GM12878 (cell line): Measurements from ENCODE around the gene LPIN3. TPM values are rescaled to one million over a fixed set of nuclear protein-coding genes. Genes with fewer than 3 reads are reported as not detected.

ENCODE experiments used
- ATAC-seq: fragments of 200-7000 bp; cut with Tn5 transposase; 3 replicates; pipeline ENCODE4 v1.9.1; 2020; ENCODE audit warnings: mild to moderate bottlenecking, moderate library complexity
- BruUV-seq: library from RNA; stranded (reverse); fragments of 400-500 nt; replicated peaks from 2 replicates; lab custom pipeline; 2021; lab: Mats Ljungman, UMichigan
- CTCF ChIA-PET: fragments of 300-600 bp; sonication (Branson Sonifier 250); formaldehyde crosslinking; extraction: SDS; loops from one replicate; lab custom pipeline; 2021; ENCODE audit warnings: inconsistent platforms; lab: Yijun Ruan, JAX
- POLR2A ChIA-PET: fragments of 350-600 bp; formaldehyde crosslinking; extraction: SDS; loops from one replicate; lab custom pipeline; 2021; ENCODE audit warnings: inconsistent platforms; lab: Charles Lee
- RAD21 ChIA-PET: fragments of 300-600 bp; sonication (Branson Sonifier 250); formaldehyde crosslinking; loops from one replicate; lab custom pipeline; 2023; ENCODE audit warnings: antibody characterized with exemption; ENCODE audit not compliant: unreplicated experiment; lab: Charles Lee
- SMC1A ChIA-PET: fragments of 300-600 bp; sonication (Branson Sonifier 250); formaldehyde crosslinking; loops from one replicate; lab custom pipeline; 2023; ENCODE audit not compliant: unreplicated experiment, uncharacterized antibody; lab: Charles Lee
- DNase-seq: peaks from one replicate; pipeline ENCODE4 v3.0.0-alpha.2; 2011; ENCODE audit warnings: low read depth, low spot score
- FAIRE-seq: peaks from 3 replicates; lab custom pipeline; 2011; peaks lifted over from hg19 to GRCh38; lab: Jason Lieb, UNC
- H2AFZ ChIP-seq: 2 replicates; pipeline ENCODE4 v1.6.0; 2011; ENCODE audit warnings: low read depth, low read length, control low read depth; ENCODE audit not compliant: control insufficient read depth
- H3K27ac ChIP-seq: 2 replicates; pipeline ENCODE4 v1.5.1; 2011; ENCODE audit warnings: control low read depth; ENCODE audit not compliant: control insufficient read depth, insufficient read depth
- H3K27me3 ChIP-seq, 2 experiments: replicated peaks in 1 of 2; 2 replicates each; pipeline versions ENCODE4 v1.6.0 to v1.6.1; 2011; ENCODE audit warnings: low read length in 1 of 2; ENCODE audit not compliant: control insufficient read depth in 2 of 2, insufficient read depth in 2 of 2
- H3K36me3 ChIP-seq, 2 experiments: 2 replicates each; pipeline ENCODE4 v1.5.1; 2011; ENCODE audit warnings: low read length in 1 of 2; ENCODE audit not compliant: control insufficient read depth in 2 of 2, insufficient read depth in 2 of 2
- H3K4me1 ChIP-seq: 2 replicates; pipeline ENCODE4 v1.6.1; 2011; ENCODE audit warnings: mild to moderate bottlenecking, low read length, moderate library complexity, mixed read lengths; ENCODE audit not compliant: control insufficient read depth, insufficient read depth
- H3K4me2 ChIP-seq: 2 replicates; pipeline ENCODE4 v1.6.0; 2011; ENCODE audit warnings: control low read depth; ENCODE audit not compliant: control insufficient read depth, insufficient read depth
- H3K4me3 ChIP-seq: fragments of 200-600 bp; sonication (generic); 2 replicates; pipeline ENCODE4 v1.5.1; 2016
- H3K79me2 ChIP-seq: 2 replicates; pipeline ENCODE4 v1.6.0; 2011; ENCODE audit warnings: low read length; ENCODE audit not compliant: control insufficient read depth, insufficient read depth
- H3K9ac ChIP-seq: 2 replicates; pipeline ENCODE4 v1.8.0; 2011; ENCODE audit warnings: low read length, control low read depth, mixed read lengths; ENCODE audit not compliant: control insufficient read depth, insufficient read depth
- H3K9me3 ChIP-seq: replicated peaks from 3 replicates; pipeline ENCODE4 v1.5.1; 2011; ENCODE audit warnings: mild to moderate bottlenecking, low read length; ENCODE audit not compliant: control insufficient read depth, insufficient read depth
- H4K20me1 ChIP-seq: 2 replicates; pipeline ENCODE4 v1.6.0; 2011; ENCODE audit not compliant: control insufficient read depth, insufficient read depth
- ASH2L ChIP-seq: fragments of 300-600, 200-600 bp; sonication (generic); IDR thresholded peaks from 2 replicates; pipeline ENCODE4 v1.6.1; 2017; ENCODE audit warnings: low read depth, mild to moderate bottlenecking, borderline replicate concordance
- SIN3A ChIP-seq: IDR thresholded peaks from 2 replicates; pipeline ENCODE4 v1.6.1; 2012; ENCODE audit warnings: low read depth, low read length, improper control_type of control experiment
- ZNF274 ChIP-seq: IDR thresholded peaks from one replicate; pipeline ENCODE4 v1.8.0; 2011; ENCODE audit not compliant: insufficient read length, insufficient read depth
- WGBS: methylation state at CpG from one replicate; pipeline ENCODE4 v1.1.6; 2016; ENCODE audit warnings: low lambda C conversion rate; ENCODE audit not compliant: insufficient replicate concordance, insufficient coverage; ENCODE audit errors: missing lambda C conversion rate; 5-methylcytosine and 5-hydroxymethylcytosine counted together
- in situ Hi-C: fragments of 300-500 bp; cut with MboI; formaldehyde crosslinking; loops from 9 replicates; pipeline ENCODE4 v1.14.3; 2018; ENCODE audit warnings: mixed read lengths
- intact Hi-C: fragments of 100-400 bp; cut with micrococcal nuclease; formaldehyde crosslinking; loops from one replicate; pipeline ENCODE4 v1.14.2; 2022; ENCODE audit not compliant: unreplicated experiment
- polyA plus RNA-seq, 11 experiments: library from polyadenylated mRNA; depleted of rRNA in 4 of 11; unstranded in 6 of 11; stranded (reverse) in 5 of 11; fragments of >200 nt; fragmentation: Nextera tagmentation in 4 of 11; fragmentation: Illumina TruSeq in 1 of 11; extraction: Ambion mirVana in 4 of 11; extraction: Trizol in 1 of 11; gene quantifications; 1 replicate in 1 of 11; 2 replicates in 10 of 11; pipeline versions ENCODE4 v1.2.1 to v1.2.3, GENCODE V29; 2011 to 2016; ENCODE audit warnings: inconsistent platforms in 2 of 11, missing spikeins in 2 of 11, low read depth in 1 of 11
- total RNA-seq, 4 experiments: library from RNA; depleted of rRNA in 3 of 4; stranded (reverse); fragments of >200 nt in 3 of 4; fragmentation: Illumina TruSeq in 1 of 4; extraction: Trizol in 1 of 4; gene quantifications; 2 replicates each; pipeline versions ENCODE4 v1.2.1 to v1.2.3, GENCODE V29; 2013 to 2021
- TF ChIP-seq, protein P1 (sequence below): fragments of 450-650 bp; IDR thresholded peaks from 2 replicates; pipeline ENCODE4 v1.6.1; 2014; ENCODE audit warnings: mild to moderate bottlenecking
- TF ChIP-seq, protein P2 (sequence below): fragments of 450-650 bp; IDR thresholded peaks from 2 replicates; pipeline ENCODE4 v1.6.1; 2017; ENCODE audit warnings: borderline replicate concordance

LPIN3 gene
- total and polyA plus RNA-seq, 10 of the 15 experiments (the other 5 are each of a cell fraction or from before 2014, with no cell fraction given) = 0.13 to 1.3 (median 0.51) TPM

DNA sequence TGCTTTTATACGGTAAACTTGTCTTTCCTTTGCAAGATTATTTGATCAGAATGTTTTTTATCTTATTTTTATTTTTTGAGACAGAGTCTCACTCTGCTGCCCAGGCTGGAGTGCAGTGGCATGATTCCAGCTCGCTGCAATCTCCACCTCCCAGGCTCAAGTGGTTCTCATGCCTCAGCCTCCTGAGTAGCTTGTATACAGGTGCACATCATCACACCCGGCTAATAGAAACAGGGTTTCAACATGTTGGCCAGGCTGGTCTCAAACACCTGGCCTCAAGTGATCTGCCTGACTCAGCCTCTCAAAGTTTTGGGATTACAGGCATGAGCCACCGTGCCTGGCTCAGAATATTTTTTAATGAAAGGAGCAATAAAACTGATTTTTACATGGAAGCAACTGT is 8.9 kb upstream of the LPIN3 start:
- ChIA-PET POLR2A (no interaction called here), RAD21 (interaction anchor here (1.3 kb wide), 1 partner anchor 9 kb away, joined by 4 read pairs; no protein-coding TSS in a partner anchor), SMC1A (no interaction called here)
- in situ Hi-C loops (no loop called here), intact Hi-C loops (no loop called here)
- H3K4me2 ChIP-seq = no peak overlapping the region
- DNase-seq (no peak), ATAC-seq (no peak)
- no peak overlapping the region for H3K4me3 ChIP-seq
- no peaks in the 10 kb centered on the region for H3K79me2 ChIP-seq
- BruUV-seq = no TSS peak
- no peaks in the 10 kb centered on the region for H3K36me3 ChIP-seq
- no peaks in the 10 kb centered on the region for H3K9me3 ChIP-seq
- no peaks in the 10 kb centered on the region for H4K20me1 ChIP-seq
- H3K27me3 ChIP-seq = no peaks in the 10 kb centered on the region
- TF ChIP-seq ASH2L (no peak), ZNF274 (no peak), SIN3A (no peak)
- TF ChIP-seq, protein P1, sequence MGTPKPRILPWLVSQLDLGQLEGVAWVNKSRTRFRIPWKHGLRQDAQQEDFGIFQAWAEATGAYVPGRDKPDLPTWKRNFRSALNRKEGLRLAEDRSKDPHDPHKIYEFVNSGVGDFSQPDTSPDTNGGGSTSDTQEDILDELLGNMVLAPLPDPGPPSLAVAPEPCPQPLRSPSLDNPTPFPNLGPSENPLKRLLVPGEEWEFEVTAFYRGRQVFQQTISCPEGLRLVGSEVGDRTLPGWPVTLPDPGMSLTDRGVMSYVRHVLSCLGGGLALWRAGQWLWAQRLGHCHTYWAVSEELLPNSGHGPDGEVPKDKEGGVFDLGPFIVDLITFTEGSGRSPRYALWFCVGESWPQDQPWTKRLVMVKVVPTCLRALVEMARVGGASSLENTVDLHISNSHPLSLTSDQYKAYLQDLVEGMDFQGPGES = no peak
- TF ChIP-seq, protein P2, sequence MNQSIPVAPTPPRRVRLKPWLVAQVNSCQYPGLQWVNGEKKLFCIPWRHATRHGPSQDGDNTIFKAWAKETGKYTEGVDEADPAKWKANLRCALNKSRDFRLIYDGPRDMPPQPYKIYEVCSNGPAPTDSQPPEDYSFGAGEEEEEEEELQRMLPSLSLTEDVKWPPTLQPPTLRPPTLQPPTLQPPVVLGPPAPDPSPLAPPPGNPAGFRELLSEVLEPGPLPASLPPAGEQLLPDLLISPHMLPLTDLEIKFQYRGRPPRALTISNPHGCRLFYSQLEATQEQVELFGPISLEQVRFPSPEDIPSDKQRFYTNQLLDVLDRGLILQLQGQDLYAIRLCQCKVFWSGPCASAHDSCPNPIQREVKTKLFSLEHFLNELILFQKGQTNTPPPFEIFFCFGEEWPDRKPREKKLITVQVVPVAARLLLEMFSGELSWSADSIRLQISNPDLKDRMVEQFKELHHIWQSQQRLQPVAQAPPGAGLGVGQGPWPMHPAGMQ = no peak
- TF ChIP-seq, all 136 proteins: peak for 0
- no peak overlapping the region for H3K9ac ChIP-seq
- H3K4me1 ChIP-seq = peaks cover 6% of the 10 kb centered on the region
- WGBS = 53% methylated on average over 4 of the region's 4 CpGs
- H3K27ac ChIP-seq = no peak overlapping the region
- no peak for FAIRE-seq
- CTCF ChIA-PET = interaction anchor here (1.4 to 1.6 kb wide), 2 partner anchors 197 to 362 kb away, joined by 3 to 5 read pairs; no protein-coding TSS in a partner anchor
- no peak overlapping the region for H2AFZ ChIP-seq
